BLaER1 treated with 17β-estradiol and CSF1 and Interleukin-3, amounts not matched to agents 10 nM and 100 nM (cell line): Measurements from ENCODE around the gene MYADML2.

Source experiments
- H3K27ac ChIP-seq, 11 experiments: shearing (Covaris generic); formaldehyde crosslinking; 2 replicates each; pipeline ENCODE4 v1.8.1; 2022
- H3K27me3 ChIP-seq, 11 experiments: shearing (Covaris generic); formaldehyde crosslinking; 2 replicates each; pipeline ENCODE4 v1.8.1; 2022
- H3K36me3 ChIP-seq, 11 experiments: shearing (Covaris generic); formaldehyde crosslinking; 2 replicates each; pipeline ENCODE4 v1.8.1; 2022
- H3K4me1 ChIP-seq, 10 experiments: shearing (Covaris generic); formaldehyde crosslinking; 2 replicates each; pipeline ENCODE4 v1.8.1; 2022
- H3K4me2 ChIP-seq, 11 experiments: shearing (Covaris generic); formaldehyde crosslinking; 2 replicates each; pipeline ENCODE4 v1.8.1; 2022
- H3K4me3 ChIP-seq, 10 experiments: shearing (Covaris generic); formaldehyde crosslinking; 2 replicates each; pipeline ENCODE4 v1.8.1; 2022
- H3K9ac ChIP-seq, 11 experiments: shearing (Covaris generic); formaldehyde crosslinking; 2 replicates each; pipeline ENCODE4 v1.8.1; 2022
- H3K9me3 ChIP-seq, 11 experiments: shearing (Covaris generic); formaldehyde crosslinking; replicated peaks in 1 of 11; 2 replicates each; pipeline ENCODE4 v1.8.1; 2022
- H4K20me1 ChIP-seq, 11 experiments: shearing (Covaris generic); formaldehyde crosslinking; 2 replicates each; pipeline ENCODE4 v1.8.1; 2022
- Cebpa-rat ChIP-seq, 11 experiments: shearing (Covaris generic); IDR thresholded peaks; 2 replicates each; pipeline ENCODE4 v1.8.1; 2022

Gene MYADML2

DNA sequence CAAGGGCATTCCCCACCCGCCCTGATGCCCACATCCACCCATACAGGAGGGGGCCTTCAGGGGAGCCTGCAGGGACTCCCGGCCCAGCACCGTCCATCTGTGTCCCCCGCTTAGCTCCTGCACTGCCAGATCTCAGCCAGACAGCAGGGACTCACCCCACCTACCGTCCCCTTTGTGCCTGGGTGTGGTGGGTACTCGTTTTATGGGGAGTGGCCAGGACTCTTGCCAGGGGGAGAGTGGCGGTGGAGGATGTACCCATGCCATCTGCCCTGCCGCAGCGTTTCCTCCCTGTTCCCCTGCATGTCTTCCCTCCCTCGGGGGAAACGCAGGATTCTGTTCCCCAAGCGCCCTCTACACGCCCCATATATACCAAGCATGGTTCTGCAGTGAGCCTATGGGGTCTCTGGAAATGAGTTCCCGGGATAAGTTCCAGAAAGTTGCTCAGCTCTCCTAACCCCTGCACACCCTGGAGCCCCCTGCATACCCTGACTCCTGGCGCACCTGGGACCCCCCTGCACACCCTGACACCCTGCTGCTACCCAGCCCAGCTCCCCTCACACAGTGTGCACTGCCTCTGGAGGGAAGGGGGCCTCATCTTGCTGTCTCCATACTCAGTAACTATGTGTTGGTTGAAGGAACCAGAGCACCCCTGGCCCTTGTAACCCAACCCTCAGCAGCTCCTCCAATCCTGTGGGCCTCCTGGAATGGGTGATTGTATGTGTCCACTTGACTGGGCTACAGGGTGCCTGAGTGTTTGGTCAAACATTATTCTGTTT lies 15.3 kb downstream of the MYADML2 start:
- Histone ChIP-seq H3K4me3 (no peak overlapping the region), H3K9me3 (no peaks in the 10 kb centered on the region), H3K4me2 (peak overlapping the region; percentile 16 to 97 (median 61); a peak in 21 of 22 replicates), H3K4me1 (peaks cover 32 to 83% (median 67%) of the 10 kb centered on the region in 10 experiments), H3K9ac (peak overlapping the region in 3 of 11 experiments; percentile 17 to 52 (median 38); a peak in 2 of 22 replicates), H4K20me1 (peaks cover 0 to 77% (median 24%) of the 10 kb centered on the region in 11 experiments; a peak in 12 of 22 replicates), H3K27ac (no peak overlapping the region), H3K27me3 (peaks cover 15 to 24% (median 19%) of the 10 kb centered on the region in 11 experiments), H3K36me3 (peaks cover 0 to 31% (median 18%) of the 10 kb centered on the region in 11 experiments; a peak in 11 of 22 replicates)
- no peak for TF ChIP-seq Cebpa-rat (IDR thresholded peaks at IDR 0.05)

DNA sequence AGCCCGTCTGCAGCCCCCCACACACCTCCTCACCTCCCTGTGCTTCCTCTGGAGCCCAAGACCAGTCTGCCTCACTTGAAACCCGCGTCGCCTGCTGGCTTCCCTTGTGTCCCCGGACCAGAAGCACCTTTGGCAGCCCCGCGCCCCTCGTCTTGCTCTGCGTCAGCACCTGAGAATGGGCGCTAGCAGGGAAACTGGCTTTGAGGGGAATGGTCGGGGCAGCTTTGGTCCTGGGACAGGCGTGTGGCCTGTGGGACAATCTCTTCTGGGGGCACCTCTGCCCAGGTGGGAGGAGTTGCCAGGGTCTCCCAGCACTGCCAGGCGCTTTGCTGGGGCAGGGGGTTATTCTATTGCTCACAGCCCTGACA lies 15.9 kb downstream of the MYADML2 start:
- Histone ChIP-seq H3K9me3 (no peaks in the 10 kb centered on the region), H3K27ac (no peak overlapping the region), H3K36me3 (peaks cover 0 to 31% (median 18%) of the 10 kb centered on the region in 11 experiments; a peak in 11 of 22 replicates), H3K4me3 (no peak overlapping the region), H3K27me3 (peaks cover 15 to 24% (median 19%) of the 10 kb centered on the region in 11 experiments), H4K20me1 (peaks cover 1 to 82% (median 27%) of the 10 kb centered on the region in 11 experiments; a peak in 14 of 22 replicates), H3K9ac (peak overlapping the region in 2 of 11 experiments; percentile 38 to 52; a peak in 2 of 22 replicates), H3K4me1 (peaks cover 28 to 81% (median 64%) of the 10 kb centered on the region in 10 experiments), H3K4me2 (peak overlapping the region in 10 of 11 experiments; percentile 16 to 97 (median 61); a peak in 19 of 22 replicates)
- no peak for TF ChIP-seq Cebpa-rat (IDR thresholded peaks at IDR 0.05)

- Histone ChIP-seq H3K9ac (peak overlapping the region in 3 of 11 experiments; percentile 32 to 52 (median 38); a peak in 3 of 22 replicates), H4K20me1 (peaks cover 8 to 83% (median 27%) of the 10 kb centered on the region in 11 experiments; a peak in 15 of 22 replicates), H3K9me3 (no peaks in the 10 kb centered on the region), H3K4me1 (peaks cover 29 to 81% (median 64%) of the 10 kb centered on the region in 10 experiments), H3K4me2 (peak overlapping the region in 10 of 11 experiments; percentile 16 to 97 (median 61); a peak in 18 of 22 replicates), H3K4me3 (no peak overlapping the region), H3K36me3 (peaks cover 0 to 28% (median 18%) of the 10 kb centered on the region in 11 experiments; a peak in 11 of 22 replicates), H3K27me3 (peaks cover 15 to 24% (median 19%) of the 10 kb centered on the region in 11 experiments), H3K27ac (no peak overlapping the region)
- no peak for TF ChIP-seq Cebpa-rat (IDR thresholded peaks at IDR 0.05)
Measured at GRCh38 chr17:81930142-81931125, 16.6 kb downstream of the MYADML2 start.

DNA sequence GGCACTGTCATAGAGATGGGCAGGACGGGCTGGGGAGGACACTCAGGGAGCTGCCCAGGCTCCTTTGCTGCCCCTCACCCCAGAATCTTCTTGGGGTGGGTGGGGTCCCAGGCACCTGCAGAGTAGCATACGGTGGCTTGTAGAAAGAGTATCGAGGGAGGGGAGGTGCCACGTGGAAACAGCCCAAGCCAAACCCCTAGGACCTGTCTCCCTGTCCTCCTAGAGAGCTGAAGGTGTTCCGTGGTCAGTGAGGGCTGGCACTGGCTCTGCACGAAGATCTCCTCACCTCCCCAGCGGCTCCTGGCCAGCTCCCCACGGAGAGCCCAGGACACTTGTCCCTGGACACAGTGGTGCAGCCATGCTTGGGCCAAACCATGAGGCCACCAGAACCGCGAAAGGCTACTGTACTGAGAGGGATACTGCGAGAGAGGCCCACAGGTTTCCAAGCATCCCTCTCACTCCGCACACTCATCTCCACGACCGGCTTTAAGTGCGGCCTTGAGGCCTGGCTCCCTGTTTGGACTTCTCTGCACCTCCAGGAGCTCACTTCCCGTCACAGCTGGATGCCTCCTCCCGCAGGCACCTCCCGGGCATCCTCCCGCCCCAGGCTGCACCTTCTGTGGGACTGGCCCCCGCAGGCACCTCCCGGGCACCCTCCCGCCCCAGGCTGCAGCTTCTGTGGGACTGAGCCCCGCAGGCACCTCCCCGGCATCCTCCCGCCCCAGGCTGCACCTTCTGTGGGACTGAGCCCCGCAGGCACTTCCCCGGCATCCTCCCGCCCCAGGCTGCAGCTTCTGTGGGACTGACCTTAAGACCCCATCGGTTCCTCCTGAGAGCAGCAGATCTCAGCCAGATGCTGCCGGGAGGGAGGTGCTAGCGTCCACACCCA lies 17.5 kb downstream of the MYADML2 start:
- TF ChIP-seq Cebpa-rat (IDR thresholded peaks at IDR 0.05), result no peak
- Histone ChIP-seq H4K20me1 (peaks cover 10 to 81% (median 23%) of the 10 kb centered on the region in 11 experiments; a peak in 17 of 22 replicates), H3K27ac (no peak overlapping the region), H3K27me3 (peaks cover 15 to 24% (median 19%) of the 10 kb centered on the region in 11 experiments), H3K9me3 (no peaks in the 10 kb centered on the region), H3K36me3 (peaks cover 0 to 20% (median 15%) of the 10 kb centered on the region in 11 experiments; a peak in 11 of 22 replicates), H3K9ac (peak overlapping the region in 5 of 11 experiments; percentile 94 to 99 (median 97); a peak in 11 of 22 replicates), H3K4me2 (peak overlapping the region; percentile 88 to 98 (median 97)), H3K4me1 (peaks cover 38 to 81% (median 65%) of the 10 kb centered on the region in 10 experiments), H3K4me3 (peak overlapping the region in 6 of 10 experiments; percentile 91 to 98 (median 94); a peak in 9 of 20 replicates)

- Histone ChIP-seq H3K4me3 (peak overlapping the region; percentile 91 to 99 (median 94)), H3K27ac (peak overlapping the region in 10 of 11 experiments; percentile 93 to 99 (median 98); a peak in 18 of 22 replicates), H3K4me2 (peak overlapping the region; percentile 88 to 98 (median 97)), H3K9ac (peak overlapping the region; percentile 89 to 99 (median 96)), H4K20me1 (peaks cover 10 to 74% (median 27%) of the 10 kb centered on the region in 11 experiments; a peak in 17 of 22 replicates), H3K4me1 (peaks cover 46 to 84% (median 71%) of the 10 kb centered on the region in 10 experiments), H3K36me3 (peaks cover 0 to 13% (median 8%) of the 10 kb centered on the region in 11 experiments; a peak in 9 of 22 replicates), H3K9me3 (no peaks in the 10 kb centered on the region), H3K27me3 (peaks cover 15 to 24% (median 19%) of the 10 kb centered on the region in 11 experiments)
- TF ChIP-seq Cebpa-rat (IDR thresholded peaks at IDR 0.05), result no peak
Measured at GRCh38 chr17:81928544-81929252, 18.3 kb downstream of the MYADML2 start.

GRCh38 chr17:81927653-81928543 lies 19.1 kb downstream of the MYADML2 start, which contains the start of gene MAFG:
Gene MAFG, minus strand, starts transcription at chr17:81927735. Its CDS starts 4,550 bp downstream, at chr17:81923185.
- Histone ChIP-seq H3K9me3 (no peaks in the 10 kb centered on the region), H3K27me3 (peaks cover 15 to 24% (median 19%) of the 10 kb centered on the region in 11 experiments), H3K4me2 (peak within 1 kb of the TSS; percentile 98 to 100 (median 100)), H3K9ac (peak within 1 kb of the TSS; percentile 89 to 99 (median 96)), H3K4me3 (peak within 1 kb of the TSS; percentile 91 to 99 (median 94)), H3K27ac (peak within 1 kb of the TSS; percentile 88 to 99 (median 98)), H3K4me1 (peaks cover 52 to 84% (median 77%) of the 10 kb centered on the region in 10 experiments), H4K20me1 (peaks cover 10 to 72% (median 33%) of the 10 kb centered on the region in 11 experiments; a peak in 18 of 22 replicates), H3K36me3 (peaks cover under 1 to 6% (median 1%) of the 10 kb centered on the region in 11 experiments; a peak in 19 of 22 replicates)
- TF ChIP-seq Cebpa-rat (IDR thresholded peaks at IDR 0.05), result no peak
